H1 (cell line): ENCODE data around the gene BAK1. TPM values are rescaled to one million over a fixed set of nuclear protein-coding genes. Genes with fewer than 3 reads are reported as not detected.

ENCODE experiments used
- CTCF ChIA-PET: fragments of 300-600 bp; sonication (Branson Sonifier 250); formaldehyde crosslinking; loops from one replicate; lab custom pipeline; 2021; ENCODE audit not compliant: partially characterized antibody; lab: Charles Lee
- POLR2A ChIA-PET: fragments of 300-600 bp; sonication (Branson Sonifier 250); formaldehyde crosslinking; loops from one replicate; lab custom pipeline; 2021; ENCODE audit warnings: inconsistent platforms; ENCODE audit not compliant: partially characterized antibody; lab: Charles Lee
- DNase-seq, 2 experiments: peaks; one replicate each; pipeline versions ENCODE4 v3.0.0 to v3.0.0-alpha.2; 2010 to 2022; ENCODE audit warnings: low spot score in 2 of 2, low read depth in 1 of 2, mixed read lengths in 1 of 2
- FAIRE-seq: peaks from 2 replicates; lab custom pipeline; 2011; peaks lifted over from hg19 to GRCh38; lab: Jason Lieb, UNC
- H2AFZ ChIP-seq: 2 replicates; pipeline ENCODE4 v1.8.1; 2012; ENCODE audit warnings: low read length, inconsistent platforms
- H2AK5ac ChIP-seq: 2 replicates; pipeline ENCODE4 v1.6.1; 2013; ENCODE audit warnings: low read depth, low read length
- H2BK120ac ChIP-seq: replicated peaks from 2 replicates; pipeline ENCODE3; 2013; ENCODE audit warnings: low read depth, low read length, inconsistent platforms
- H2BK12ac ChIP-seq: 2 replicates; pipeline ENCODE4 v1.6.1; 2013; ENCODE audit warnings: low read depth, low read length
- H2BK15ac ChIP-seq: 2 replicates; pipeline ENCODE4 v1.6.1; 2013; ENCODE audit warnings: low read length
- H2BK20ac ChIP-seq: 2 replicates; pipeline ENCODE4 v1.6.1; 2013; ENCODE audit warnings: low read length
- H2BK5ac ChIP-seq: 2 replicates; pipeline ENCODE4 v1.6.1; 2013; ENCODE audit warnings: low read depth, low read length
- H3K14ac ChIP-seq: 2 replicates; pipeline ENCODE4 v1.6.1; 2013; ENCODE audit warnings: inconsistent platforms; ENCODE audit not compliant: insufficient read length
- H3K18ac ChIP-seq: 2 replicates; pipeline ENCODE4 v1.6.1; 2013; ENCODE audit warnings: low read length; ENCODE audit errors: extremely low read depth
- H3K23ac ChIP-seq: 2 replicates; pipeline ENCODE4 v1.6.1; 2013; ENCODE audit warnings: inconsistent platforms; ENCODE audit not compliant: insufficient read length
- H3K23me2 ChIP-seq: 2 replicates; pipeline ENCODE4 v1.6.1; 2013; ENCODE audit warnings: low read depth, low read length
- H3K27ac ChIP-seq: 2 replicates; pipeline ENCODE4 v1.6.1; 2011; ENCODE audit warnings: low read depth, low read length, inconsistent platforms
- H3K27me3 ChIP-seq, 4 experiments: replicated peaks in 1 of 4; 1 replicate in 1 of 4; 2 replicates in 3 of 4; pipeline versions ENCODE4 v1.6.1 to v1.8.1; 2011 to 2013; ENCODE audit warnings: low read length in 3 of 4, mild to moderate bottlenecking in 3 of 4, inconsistent platforms in 2 of 4, mixed read lengths in 2 of 4, moderate library complexity in 1 of 4; ENCODE audit not compliant: control insufficient read depth in 3 of 4, insufficient read depth in 3 of 4; ENCODE audit errors: extremely low read depth in 1 of 4
- H3K36me3 ChIP-seq, 4 experiments: 2 replicates each; pipeline versions ENCODE4 v1.6.1 to v1.8.1; 2011 to 2013; ENCODE audit warnings: mild to moderate bottlenecking in 4 of 4, low read length in 3 of 4, moderate library complexity in 2 of 4, control low read depth in 1 of 4, inconsistent platforms in 1 of 4; ENCODE audit not compliant: insufficient read depth in 4 of 4, control insufficient read depth in 2 of 4
- H3K4ac ChIP-seq: replicated peaks from 2 replicates; pipeline ENCODE3; 2013; ENCODE audit warnings: low read length, low read depth, mixed read lengths, inconsistent platforms; ENCODE audit not compliant: insufficient read length
- H3K4me1 ChIP-seq, 4 experiments: replicated peaks in 1 of 4; 1 replicate in 1 of 4; 2 replicates in 3 of 4; pipeline versions ENCODE4 v1.6.1 to v1.8.1; 2011 to 2013; ENCODE audit warnings: low read length in 3 of 4, inconsistent platforms in 2 of 4, mixed read lengths in 1 of 4; ENCODE audit not compliant: insufficient read depth in 4 of 4, control insufficient read depth in 3 of 4
- H3K4me2 ChIP-seq, 2 experiments: 2 replicates each; pipeline versions ENCODE4 v1.6.1 to v1.8.1; 2011 to 2013; ENCODE audit warnings: low read depth in 2 of 2, low read length in 2 of 2, control low read depth in 1 of 2, inconsistent platforms in 1 of 2, mild to moderate bottlenecking in 1 of 2; ENCODE audit not compliant: insufficient read depth in 1 of 2
- H3K4me3 ChIP-seq, 4 experiments: fragments of 200-600, 300-600 bp in 1 of 4; sonication (generic), shearing (Covaris generic), sonication (Bioruptor Twin) in 1 of 4; 2 replicates each; pipeline versions ENCODE4 v1.5.1 to v1.8.1; 2011 to 2016; ENCODE audit warnings: low read length in 4 of 4, low read depth in 3 of 4, control low read depth in 2 of 4, inconsistent platforms in 2 of 4, mild to moderate bottlenecking in 2 of 4, mixed read lengths in 1 of 4, moderate library complexity in 1 of 4; ENCODE audit not compliant: insufficient read depth in 2 of 4; ENCODE audit errors: extremely low read depth in 1 of 4
- H3K56ac ChIP-seq: replicated peaks from 2 replicates; pipeline ENCODE3; 2013; ENCODE audit warnings: low read depth, mild to moderate bottlenecking, mixed read lengths, low read length, inconsistent platforms; ENCODE audit not compliant: insufficient read length
- H3K79me1 ChIP-seq: 2 replicates; pipeline ENCODE4 v1.6.1; 2013; ENCODE audit warnings: low read depth, low read length, control low read depth
- H3K79me2 ChIP-seq, 2 experiments: 2 replicates each; pipeline versions ENCODE4 v1.6.1 to v1.8.1; 2012 to 2013; ENCODE audit warnings: low read length in 2 of 2, mild to moderate bottlenecking in 2 of 2, inconsistent platforms in 1 of 2; ENCODE audit not compliant: insufficient read depth in 2 of 2, control insufficient read depth in 1 of 2
- H3K9ac ChIP-seq, 4 experiments: replicated peaks in 1 of 4; 1 replicate in 1 of 4; 2 replicates in 3 of 4; pipeline versions ENCODE4 v1.6.1 to v1.8.1; 2011 to 2013; ENCODE audit warnings: low read depth in 3 of 4, low read length in 3 of 4, control low read depth in 2 of 4, mild to moderate bottlenecking in 2 of 4, moderate library complexity in 2 of 4, inconsistent platforms in 1 of 4; ENCODE audit errors: extremely low read depth in 1 of 4
- H3K9me3 ChIP-seq, 2 experiments: 2 replicates each; pipeline versions ENCODE4 v1.6.1 to v1.8.1; 2012 to 2013; ENCODE audit warnings: mild to moderate bottlenecking in 2 of 2, moderate library complexity in 2 of 2, control low read depth in 1 of 2, inconsistent platforms in 1 of 2, low read depth in 1 of 2, low read length in 1 of 2, mixed read lengths in 1 of 2; ENCODE audit not compliant: insufficient read depth in 2 of 2
- H4K20me1 ChIP-seq, 2 experiments: replicated peaks in 1 of 2; 2 replicates each; pipeline versions ENCODE3 to v1.8.1; 2011 to 2013; ENCODE audit warnings: inconsistent platforms in 2 of 2, low read length in 2 of 2, mild to moderate bottlenecking in 1 of 2; ENCODE audit not compliant: insufficient read depth in 2 of 2, control insufficient read depth in 1 of 2
- H4K5ac ChIP-seq: 2 replicates; pipeline ENCODE4 v1.6.1; 2013; ENCODE audit warnings: low read length, low read depth, mixed read lengths, inconsistent platforms; ENCODE audit not compliant: insufficient read length
- H4K8ac ChIP-seq: 2 replicates; pipeline ENCODE4 v1.8.0; 2013; ENCODE audit warnings: mild to moderate bottlenecking, moderate library complexity, low read length, inconsistent platforms; ENCODE audit not compliant: insufficient read depth; ENCODE audit errors: extremely low read depth
- H4K91ac ChIP-seq: replicated peaks from 2 replicates; pipeline ENCODE3; 2013; ENCODE audit warnings: low read length, mixed read lengths, inconsistent platforms; ENCODE audit not compliant: insufficient read length
- CHD2 ChIP-seq: IDR thresholded peaks from 2 replicates; pipeline ENCODE4 v1.6.1; 2012; ENCODE audit warnings: low read length, improper control_type of control experiment
- GABPA ChIP-seq: IDR thresholded peaks from 2 replicates; pipeline ENCODE4 v1.6.1; 2011; ENCODE audit warnings: mild to moderate bottlenecking, low read length, moderate library complexity, borderline replicate concordance; ENCODE audit not compliant: insufficient read depth
- HDAC2 ChIP-seq, 2 experiments: fragments of 300-600 bp in 1 of 2; sonication (generic) in 1 of 2; IDR thresholded peaks; 2 replicates each; pipeline ENCODE4 v1.6.1; 2011 to 2012; ENCODE audit warnings: low read depth in 2 of 2, low read length in 2 of 2, mild to moderate bottlenecking in 2 of 2, moderate library complexity in 2 of 2, borderline replicate concordance in 1 of 2, inconsistent platforms in 1 of 2
- JUN ChIP-seq: IDR thresholded peaks from 2 replicates; pipeline ENCODE4 v1.6.1; 2011; ENCODE audit warnings: low read depth, mild to moderate bottlenecking, improper control_type of control experiment, low read length
- NRF1 ChIP-seq: IDR thresholded peaks from 2 replicates; pipeline ENCODE4 v1.6.1; 2011; ENCODE audit warnings: mild to moderate bottlenecking, low read depth, low read length, improper control_type of control experiment
- PHF8 ChIP-seq: fragments of 200-600 bp; sonication (generic); conservative IDR thresholded peaks from 2 replicates; pipeline ENCODE4 v1.7.1; 2012; ENCODE audit warnings: low read depth, mild to moderate bottlenecking, inconsistent platforms, low read length, moderate library complexity
- POLR2AphosphoS5 ChIP-seq: IDR thresholded peaks from 2 replicates; pipeline ENCODE4 v1.6.1; 2011; ENCODE audit warnings: low read depth, low read length
- RBBP5 ChIP-seq: IDR thresholded peaks from 2 replicates; pipeline ENCODE4 v1.7.1; 2012; ENCODE audit warnings: low read depth, mild to moderate bottlenecking, inconsistent platforms, low read length, moderate library complexity, borderline replicate concordance
- SAP30 ChIP-seq: fragments of 300-600 bp; sonication (generic); IDR thresholded peaks from 2 replicates; pipeline ENCODE4 v1.7.1; 2012; ENCODE audit warnings: low read length, moderate library complexity, mild to moderate bottlenecking, inconsistent platforms; ENCODE audit not compliant: insufficient read depth, insufficient replicate concordance
- SP1 ChIP-seq: IDR thresholded peaks from 2 replicates; pipeline ENCODE4 v1.6.1; 2011; ENCODE audit warnings: low read depth, low read length
- TAF7 ChIP-seq: optimal IDR thresholded peaks from 2 replicates; pipeline ENCODE3; 2011; ENCODE audit warnings: low read depth, mild to moderate bottlenecking, inconsistent platforms, low read length, moderate library complexity, borderline replicate concordance
- TCF12 ChIP-seq: IDR thresholded peaks from 2 replicates; pipeline ENCODE4 v1.6.1; 2011; ENCODE audit warnings: low read depth, mild to moderate bottlenecking, low read length
- WGBS, 2 experiments: shearing (Covaris generic) in 1 of 2; methylation state at CpG; one replicate each; pipeline versions ENCODE4 v1.1.6 to v1.1.7; 2013 to 2015; ENCODE audit warnings: low lambda C conversion rate in 2 of 2, mixed read lengths in 2 of 2, inconsistent platforms in 1 of 2, low coverage in 1 of 2, missing lambda C conversion rate in 1 of 2; ENCODE audit not compliant: insufficient replicate concordance in 2 of 2, insufficient coverage in 1 of 2, insufficient read length in 1 of 2; ENCODE audit errors: extremely low coverage in 1 of 2, missing lambda C conversion rate in 1 of 2; 5-methylcytosine and 5-hydroxymethylcytosine counted together
- polyA plus RNA-seq, 7 experiments: library from polyadenylated mRNA; depleted of rRNA in 3 of 7; stranded (reverse) in 5 of 7; unstranded in 2 of 7; fragments of >200 nt in 5 of 7; fragments of 200-250 nt in 2 of 7; gene quantifications; 1 replicate in 5 of 7; 2 replicates in 1 of 7; 4 replicates in 1 of 7; pipeline versions ENCODE4 v1.2.1 to v1.2.3, GENCODE V29; 2011 to 2013; ENCODE audit warnings: missing spikeins in 2 of 7, mixed read lengths in 2 of 7
- total RNA-seq: library from RNA; stranded (reverse); fragmentation: NEBNext Ultra II Directional; extraction: Animal tissue kit (Norgen Biotek cat#: 25700); gene quantifications from 2 replicates; pipeline ENCODE4 v1.2.1, GENCODE V29; 2021
- TF ChIP-seq, protein P1 (sequence below): IDR thresholded peaks from 2 replicates; pipeline ENCODE4 v1.6.1; 2011; ENCODE audit warnings: low read length, improper control_type of control experiment

Gene BAK1
- total and polyA plus RNA-seq, 2 of the 8 experiments (the other 6 are each of a cell fraction or from before 2014, with no cell fraction given), result 43.3 to 43.4 TPM

DNA sequence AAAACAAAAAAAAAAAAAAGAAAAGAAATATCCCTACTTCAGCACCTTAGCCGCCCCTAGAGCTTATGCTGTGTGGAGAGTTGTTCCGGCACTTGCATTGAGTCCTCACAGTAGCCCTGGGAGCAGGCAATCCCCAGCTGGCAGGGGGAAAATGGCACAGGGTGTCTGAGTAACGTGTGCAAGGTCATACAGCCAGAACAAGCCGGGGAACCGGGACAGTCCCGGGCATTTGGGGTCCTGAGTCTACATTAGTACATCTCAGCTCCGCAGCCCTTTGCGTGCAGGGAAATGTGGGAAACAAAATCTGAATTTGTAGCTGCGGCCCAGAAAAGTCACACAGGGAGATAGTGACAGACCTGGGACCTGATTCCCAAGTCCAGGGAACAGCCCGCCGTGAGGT is 3.4 kb downstream of the BAK1 start:
- no peak overlapping the region for H2BK120ac ChIP-seq
- peaks cover 2 to 4% (median 3%) of the 10 kb centered on the region in 4 experiments; a peak in 6 of 7 replicates for H3K4me1 ChIP-seq
- H4K91ac ChIP-seq, result no peak overlapping the region
- H3K56ac ChIP-seq, result no peak overlapping the region
- peaks cover 5% of the 10 kb centered on the region; the same call in 1 of the 2 replicates for H3K23me2 ChIP-seq
- H3K14ac ChIP-seq, result no peak overlapping the region
- no peak overlapping the region for H3K18ac ChIP-seq
- CTCF ChIA-PET, result interaction anchor here (0.6 to 1.5 kb wide), 4 partner anchors 11 to 211 kb away, joined by 3 to 7 read pairs (median 3); no protein-coding TSS in a partner anchor
- H3K4me2 ChIP-seq, result no peak overlapping the region
- H3K36me3 ChIP-seq, result peaks cover 4 to 25% (median 16%) of the 10 kb centered on the region in 4 experiments
- H2BK15ac ChIP-seq, result no peak overlapping the region
- WGBS, 2 experiments, result 94% methylated on average over 10 of the region's 11 CpGs; no CpG with 5 or more reads in 1 of the 2 experiments
- no peak overlapping the region for H3K4ac ChIP-seq
- H3K4me3 ChIP-seq, result no peak overlapping the region
- H3K23ac ChIP-seq, result no peak overlapping the region
- H4K8ac ChIP-seq, result no peak overlapping the region
- no peak overlapping the region for H2AFZ ChIP-seq
- peaks cover 0 to 19% of the 10 kb centered on the region in 2 experiments; a peak in 3 of 4 replicates for H3K79me2 ChIP-seq
- no peaks in the 10 kb centered on the region for H3K9me3 ChIP-seq
- H4K20me1 ChIP-seq, result no peaks in the 10 kb centered on the region
- DNase-seq (no peak), FAIRE-seq (no peak)
- H2BK12ac ChIP-seq, result no peak overlapping the region
- no peak overlapping the region for H3K27ac ChIP-seq
- H4K5ac ChIP-seq, result no peak overlapping the region
- H3K79me1 ChIP-seq, result peaks cover 5% of the 10 kb centered on the region; the same call in 1 of the 2 replicates
- no peaks in the 10 kb centered on the region for H3K27me3 ChIP-seq
- no peak overlapping the region for H2BK5ac ChIP-seq
- POLR2A ChIA-PET, result no interaction called here
- no peak overlapping the region for H2AK5ac ChIP-seq
- no peak overlapping the region for H3K9ac ChIP-seq
- no peak overlapping the region for H2BK20ac ChIP-seq
- TF ChIP-seq CHD2, result no peak
- no peak for TF ChIP-seq HDAC2 (IDR thresholded peaks at IDR 0.05; ENCODE audit: borderline replicate concordance in 1 of 2, low read depth in 2 of 2, low read length in 2 of 2)
- no peak for TF ChIP-seq GABPA
- TF ChIP-seq POLR2AphosphoS5, result no peak
- TF ChIP-seq RBBP5, result no peak
- TF ChIP-seq NRF1, result no peak
- TF ChIP-seq TCF12, result no peak
- TF ChIP-seq TAF7, result no peak
- no peak for TF ChIP-seq SAP30
- no peak for TF ChIP-seq PHF8
- TF ChIP-seq, protein P1, sequence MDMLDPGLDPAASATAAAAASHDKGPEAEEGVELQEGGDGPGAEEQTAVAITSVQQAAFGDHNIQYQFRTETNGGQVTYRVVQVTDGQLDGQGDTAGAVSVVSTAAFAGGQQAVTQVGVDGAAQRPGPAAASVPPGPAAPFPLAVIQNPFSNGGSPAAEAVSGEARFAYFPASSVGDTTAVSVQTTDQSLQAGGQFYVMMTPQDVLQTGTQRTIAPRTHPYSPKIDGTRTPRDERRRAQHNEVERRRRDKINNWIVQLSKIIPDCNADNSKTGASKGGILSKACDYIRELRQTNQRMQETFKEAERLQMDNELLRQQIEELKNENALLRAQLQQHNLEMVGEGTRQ, result no peak
- TF ChIP-seq SP1, result no peak
- no peak for TF ChIP-seq JUN
